ENCODE measurements around the gene RAN. TPM values are rescaled to one million over a fixed set of nuclear protein-coding genes. Genes with fewer than 3 reads are reported as not detected.
"Not testable (repeated sequence)": the region's sequence is repeated elsewhere in the genome, so short reads cannot be mapped to it uniquely, and the experiment has no call there.

RAN gene
- total RNA-seq, 1 donor from 2014 or later = 73.7 TPM

DNA sequence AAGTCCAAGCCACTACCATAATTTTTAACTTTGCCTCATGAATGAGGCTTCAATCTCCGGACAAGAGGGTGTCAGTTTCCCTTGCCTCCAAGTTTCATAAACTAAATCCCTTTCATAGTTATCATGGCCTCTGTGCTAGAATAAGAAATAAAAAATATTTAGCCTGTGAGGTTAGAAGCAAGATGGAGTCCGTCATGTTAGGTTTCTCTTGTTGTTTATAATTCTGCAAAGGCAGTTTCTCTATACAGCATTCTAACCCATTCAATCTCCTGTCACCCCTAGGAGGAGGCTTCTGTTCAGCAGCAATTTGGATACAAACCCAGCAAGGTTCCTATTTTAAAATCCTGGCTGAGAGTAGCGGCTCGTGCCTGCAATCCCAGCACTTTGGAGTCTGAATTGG lies 15.8 kb upstream of the RAN start:
- TF ChIP-seq, protein P1, sequence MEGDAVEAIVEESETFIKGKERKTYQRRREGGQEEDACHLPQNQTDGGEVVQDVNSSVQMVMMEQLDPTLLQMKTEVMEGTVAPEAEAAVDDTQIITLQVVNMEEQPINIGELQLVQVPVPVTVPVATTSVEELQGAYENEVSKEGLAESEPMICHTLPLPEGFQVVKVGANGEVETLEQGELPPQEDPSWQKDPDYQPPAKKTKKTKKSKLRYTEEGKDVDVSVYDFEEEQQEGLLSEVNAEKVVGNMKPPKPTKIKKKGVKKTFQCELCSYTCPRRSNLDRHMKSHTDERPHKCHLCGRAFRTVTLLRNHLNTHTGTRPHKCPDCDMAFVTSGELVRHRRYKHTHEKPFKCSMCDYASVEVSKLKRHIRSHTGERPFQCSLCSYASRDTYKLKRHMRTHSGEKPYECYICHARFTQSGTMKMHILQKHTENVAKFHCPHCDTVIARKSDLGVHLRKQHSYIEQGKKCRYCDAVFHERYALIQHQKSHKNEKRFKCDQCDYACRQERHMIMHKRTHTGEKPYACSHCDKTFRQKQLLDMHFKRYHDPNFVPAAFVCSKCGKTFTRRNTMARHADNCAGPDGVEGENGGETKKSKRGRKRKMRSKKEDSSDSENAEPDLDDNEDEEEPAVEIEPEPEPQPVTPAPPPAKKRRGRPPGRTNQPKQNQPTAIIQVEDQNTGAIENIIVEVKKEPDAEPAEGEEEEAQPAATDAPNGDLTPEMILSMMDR (IDR thresholded peaks at IDR 0.05) = no peak
- Histone ChIP-seq H3K27ac (no peak overlapping the region), H3K4me3 (no peak overlapping the region), H3K4me1 (no peaks in the 10 kb centered on the region), H3K27me3 (no peaks in the 10 kb centered on the region), H3K9me3 (no peaks in the 10 kb centered on the region), H3K36me3 (no peaks in the 10 kb centered on the region)
- intact Hi-C loops (cut with DNase I) = no loop called here
- DNase-seq (ENCODE audit: low spot score in 2 of 2) = no peak

DNA sequence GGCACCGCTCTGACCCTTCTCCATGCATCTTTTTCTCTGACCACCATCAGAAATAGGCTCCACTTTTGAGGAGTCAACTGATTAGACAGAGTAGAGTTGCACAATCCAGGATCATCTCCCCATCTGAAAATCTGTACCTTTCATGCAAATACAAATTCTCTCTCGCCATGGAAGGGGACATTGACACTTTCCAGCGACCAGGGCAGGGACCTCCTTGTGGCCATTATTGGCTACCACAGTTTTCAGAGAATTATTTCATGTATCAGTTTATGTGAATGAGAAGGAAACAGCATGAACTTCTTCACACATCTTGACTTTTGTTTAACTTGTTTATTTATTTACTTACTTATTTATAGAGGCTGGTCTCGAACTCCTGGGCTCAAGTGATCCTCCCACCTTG lies 13.8 kb upstream of the RAN start:
- intact Hi-C loops (cut with DNase I) = no loop called here
- TF ChIP-seq, protein P1 (IDR thresholded peaks at IDR 0.05) = no peak
- no peak for DNase-seq (ENCODE audit: low spot score in 2 of 2)
- Histone ChIP-seq H3K27ac (no peak overlapping the region), H3K27me3 (no peaks in the 10 kb centered on the region), H3K36me3 (no peaks in the 10 kb centered on the region), H3K9me3 (no peaks in the 10 kb centered on the region), H3K4me1 (no peaks in the 10 kb centered on the region), H3K4me3 (no peak overlapping the region)

DNA sequence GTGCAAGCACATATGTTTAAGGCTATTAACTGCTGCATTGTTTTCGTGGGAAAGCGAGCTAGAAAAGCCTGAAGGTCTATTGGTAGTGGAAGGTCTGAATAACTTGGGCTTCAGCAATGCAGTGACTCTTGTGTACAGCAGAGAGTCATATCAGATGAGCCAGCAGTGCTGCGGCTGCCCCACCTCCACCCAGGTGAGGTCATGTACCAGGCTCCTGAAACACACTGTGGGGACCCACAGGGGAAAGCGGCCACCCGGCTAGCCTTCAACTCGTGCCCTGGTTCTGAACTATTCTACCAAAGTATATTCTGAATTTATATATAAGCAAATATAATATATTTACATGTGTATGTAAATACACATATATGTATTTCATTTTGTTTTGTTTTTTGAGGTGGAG lies 12.7 kb upstream of the RAN start:
- TF ChIP-seq, protein P1 (IDR thresholded peaks at IDR 0.05) = no peak
- Histone ChIP-seq H3K4me1 (no peaks in the 10 kb centered on the region), H3K36me3 (no peaks in the 10 kb centered on the region), H3K4me3 (no peak overlapping the region), H3K27me3 (no peaks in the 10 kb centered on the region), H3K9me3 (no peaks in the 10 kb centered on the region), H3K27ac (no peak overlapping the region)
- intact Hi-C loops (cut with DNase I) = no loop called here
- DNase-seq (ENCODE audit: low spot score in 2 of 2) = no peak

DNA sequence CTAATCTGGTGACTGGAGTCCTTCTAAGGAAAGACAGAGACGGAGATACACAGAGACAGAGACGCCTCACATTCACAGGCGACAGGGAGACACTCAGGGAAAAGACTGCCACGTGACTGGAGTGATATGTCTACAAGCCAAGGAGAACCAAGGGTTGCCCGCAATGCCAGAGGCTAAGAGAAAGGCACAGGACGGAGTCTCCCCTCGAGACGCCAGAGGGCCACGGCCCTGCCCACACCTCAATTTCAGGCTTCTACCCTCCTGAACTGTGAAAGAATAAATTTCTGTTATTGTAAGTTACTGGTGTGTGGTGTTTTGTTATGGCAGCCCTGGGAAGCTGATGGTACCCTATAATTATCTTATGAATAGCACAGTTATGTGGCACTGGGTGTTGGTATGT lies 11.6 kb upstream of the RAN start:
- Histone ChIP-seq H3K4me3 (no peak overlapping the region), H3K9me3 (no peaks in the 10 kb centered on the region), H3K27ac (no peak overlapping the region), H3K27me3 (no peaks in the 10 kb centered on the region), H3K4me1 (no peaks in the 10 kb centered on the region), H3K36me3 (no peaks in the 10 kb centered on the region)
- intact Hi-C loops (cut with DNase I) = no loop called here
- TF ChIP-seq, protein P1 (IDR thresholded peaks at IDR 0.05) = no peak
- DNase-seq (ENCODE audit: low spot score in 2 of 2) = no peak

DNA sequence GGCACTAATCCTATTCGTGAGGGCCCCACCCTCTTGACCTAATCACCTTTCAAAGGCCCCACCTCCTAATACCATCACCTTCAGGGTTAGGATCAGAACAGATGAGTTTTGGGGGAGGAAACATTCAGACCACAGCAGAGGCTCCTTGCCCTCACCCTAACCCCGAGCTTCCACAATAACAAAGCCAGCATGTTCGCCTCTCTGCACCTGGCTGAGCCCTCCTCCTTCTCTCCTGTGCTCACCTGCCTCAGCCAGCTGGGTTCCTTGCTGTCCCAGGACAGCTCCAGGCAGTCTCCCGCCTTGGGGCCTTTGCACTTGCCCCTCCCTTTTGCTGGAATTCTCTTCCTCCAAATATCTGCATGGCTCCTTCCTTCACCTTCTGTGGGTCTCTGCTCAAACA lies 9.7 kb upstream of the RAN start:
- intact Hi-C loops (cut with DNase I) = no loop called here
- DNase-seq (ENCODE audit: low spot score in 2 of 2) = no peak
- Histone ChIP-seq H3K36me3 (no peaks in the 10 kb centered on the region), H3K4me1 (no peaks in the 10 kb centered on the region), H3K9me3 (no peaks in the 10 kb centered on the region), H3K27ac (no peak overlapping the region), H3K4me3 (no peak overlapping the region), H3K27me3 (no peaks in the 10 kb centered on the region)
- TF ChIP-seq, protein P1 (IDR thresholded peaks at IDR 0.05) = no peak

DNA sequence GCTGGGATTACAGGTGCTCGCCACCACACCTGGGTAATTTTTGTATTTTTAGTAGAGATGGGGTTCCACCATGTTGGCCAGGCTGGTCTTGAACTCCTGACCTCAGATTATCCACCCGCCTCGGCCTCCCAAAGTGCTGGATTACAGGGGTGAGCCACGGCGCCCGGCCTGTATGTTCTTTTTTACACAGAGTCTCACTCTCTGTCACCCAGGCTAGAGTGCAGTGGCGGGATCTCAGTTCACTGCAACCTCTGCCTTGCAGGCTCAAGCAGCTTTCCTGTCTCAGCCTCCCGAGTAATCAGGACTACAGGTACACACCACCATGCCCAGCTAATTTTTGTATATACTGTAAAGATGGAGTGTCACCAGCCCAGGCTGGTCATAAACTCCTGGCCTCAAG lies 9.1 kb upstream of the RAN start:
- H3K4me1 ChIP-seq; intact Hi-C loops (cut with DNase I); H3K4me3 ChIP-seq; H3K27ac ChIP-seq; H3K9me3 ChIP-seq; DNase-seq (ENCODE audit: low spot score in 2 of 2); H3K27me3 ChIP-seq; H3K36me3 ChIP-seq: not testable (repeated sequence)

Data from ascending aorta (tissue), 2 donors.